Glomerular visceral epithelial cell (primary cell): Measurements from ENCODE around the gene ECEL1.

Source experiments
- DNase-seq: peaks from one replicate; pipeline ENCODE4 v3.0.0-alpha.2; 2016; ENCODE audit errors: extremely low spot score

Gene ECEL1

DNA sequence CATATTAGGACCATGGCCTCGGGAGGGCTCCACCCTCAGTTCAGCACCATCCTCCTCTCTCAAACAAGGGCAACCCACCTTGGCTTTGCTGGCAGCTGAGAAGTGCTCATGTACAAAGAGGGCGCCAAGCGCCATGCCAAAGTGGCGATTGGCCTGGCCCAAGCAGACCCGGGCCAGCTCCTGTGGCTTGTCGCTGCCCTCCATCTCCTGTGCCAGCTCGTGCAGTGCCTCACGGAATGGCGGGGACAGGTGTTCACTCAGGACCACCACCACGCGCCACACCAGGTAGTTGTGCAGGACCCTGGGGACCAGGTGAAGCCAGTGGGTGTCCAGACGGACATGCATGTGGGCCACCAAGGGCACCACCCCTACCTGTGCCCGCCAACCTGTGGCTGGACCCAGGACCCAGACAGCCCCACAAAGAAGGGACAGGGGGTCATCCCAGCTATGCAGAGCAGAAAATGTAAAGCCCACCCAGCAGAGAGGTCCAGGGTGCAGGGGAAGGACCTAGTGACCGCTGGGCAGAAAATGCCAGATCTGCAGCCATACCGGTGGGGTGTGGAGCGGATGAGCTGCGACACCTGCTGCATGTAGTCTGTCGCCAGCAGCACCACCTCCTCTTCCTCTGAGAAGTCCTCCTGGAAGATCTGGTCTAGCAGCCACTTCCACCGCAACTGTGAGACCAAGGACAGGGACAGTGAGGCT lies 3.6 kb downstream of the ECEL1 start:
- no peak for DNase-seq

DNA sequence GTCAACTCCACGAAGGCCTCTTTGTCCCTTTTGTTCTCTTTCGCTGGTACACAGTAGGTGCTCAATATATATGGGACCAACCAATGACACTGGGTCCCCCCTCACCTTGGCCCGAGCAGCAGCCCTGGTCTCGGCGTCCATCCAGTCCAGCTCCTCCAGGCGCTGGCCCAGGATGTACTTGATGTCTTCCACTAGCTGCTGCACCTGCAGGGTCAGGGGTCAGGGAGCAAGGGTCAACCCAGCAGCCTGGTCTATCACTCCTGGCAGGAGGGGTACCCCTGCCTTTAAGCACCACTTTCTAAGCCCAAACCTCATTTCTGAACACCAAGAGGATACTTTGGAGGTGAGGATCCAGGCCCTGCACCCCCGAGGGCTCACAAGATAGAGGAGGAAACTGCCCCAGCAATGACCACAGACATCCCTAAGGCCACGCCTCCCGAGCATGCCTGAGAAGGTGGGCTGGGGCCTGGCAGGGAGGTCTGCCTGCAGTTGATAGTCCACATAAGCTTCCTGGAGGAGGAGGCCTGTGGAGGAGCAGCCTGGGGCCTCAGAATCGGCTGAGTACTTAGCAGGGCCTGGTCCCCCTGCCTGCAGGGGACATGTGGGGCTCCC lies 4.2 kb downstream of the ECEL1 start:
- no peak for DNase-seq

GRCh38 chr2:232482301-232483238 lies 5.1 kb downstream of the ECEL1 start:
- no peak for DNase-seq

DNA sequence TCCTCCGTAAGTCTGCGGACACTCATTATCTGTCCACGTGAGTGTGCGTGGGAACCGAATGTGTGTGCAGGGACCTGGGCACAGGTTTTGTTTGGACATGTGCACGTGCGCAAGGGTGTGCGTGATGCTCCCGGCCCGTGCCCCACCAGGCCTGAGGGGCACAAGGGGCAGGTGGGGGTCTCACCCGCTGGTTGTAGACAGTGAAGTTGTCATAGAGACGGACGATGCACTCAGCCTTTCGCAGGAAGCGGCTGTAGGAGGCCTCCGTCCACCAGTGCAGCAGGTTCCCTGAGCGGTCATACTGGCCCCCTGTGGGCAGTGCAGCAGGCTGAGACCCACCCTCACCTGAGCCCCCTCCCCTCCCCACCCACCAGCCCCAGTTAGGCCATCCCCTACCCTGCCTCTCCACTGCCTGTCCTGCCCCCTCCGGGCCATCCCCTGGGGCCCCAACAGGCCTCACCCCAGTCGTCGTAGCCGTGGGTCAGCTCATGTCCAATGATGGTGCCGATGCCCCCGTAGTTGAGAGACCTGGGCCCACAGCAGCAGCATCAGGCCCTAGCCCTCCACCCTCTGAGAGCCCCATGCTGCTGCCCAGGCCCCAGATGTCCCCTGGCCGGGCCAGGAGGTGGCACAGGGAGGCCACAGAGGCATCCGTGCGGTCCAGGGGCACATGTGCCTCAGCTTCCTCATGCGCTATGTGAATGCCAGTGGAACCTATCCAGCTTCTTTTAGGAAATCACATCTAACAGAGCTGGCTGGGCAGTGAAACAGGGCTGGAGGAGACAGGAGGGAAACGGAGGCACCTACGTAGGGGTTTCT lies 6.1 kb downstream of the ECEL1 start:
- no peak for DNase-seq

DNA sequence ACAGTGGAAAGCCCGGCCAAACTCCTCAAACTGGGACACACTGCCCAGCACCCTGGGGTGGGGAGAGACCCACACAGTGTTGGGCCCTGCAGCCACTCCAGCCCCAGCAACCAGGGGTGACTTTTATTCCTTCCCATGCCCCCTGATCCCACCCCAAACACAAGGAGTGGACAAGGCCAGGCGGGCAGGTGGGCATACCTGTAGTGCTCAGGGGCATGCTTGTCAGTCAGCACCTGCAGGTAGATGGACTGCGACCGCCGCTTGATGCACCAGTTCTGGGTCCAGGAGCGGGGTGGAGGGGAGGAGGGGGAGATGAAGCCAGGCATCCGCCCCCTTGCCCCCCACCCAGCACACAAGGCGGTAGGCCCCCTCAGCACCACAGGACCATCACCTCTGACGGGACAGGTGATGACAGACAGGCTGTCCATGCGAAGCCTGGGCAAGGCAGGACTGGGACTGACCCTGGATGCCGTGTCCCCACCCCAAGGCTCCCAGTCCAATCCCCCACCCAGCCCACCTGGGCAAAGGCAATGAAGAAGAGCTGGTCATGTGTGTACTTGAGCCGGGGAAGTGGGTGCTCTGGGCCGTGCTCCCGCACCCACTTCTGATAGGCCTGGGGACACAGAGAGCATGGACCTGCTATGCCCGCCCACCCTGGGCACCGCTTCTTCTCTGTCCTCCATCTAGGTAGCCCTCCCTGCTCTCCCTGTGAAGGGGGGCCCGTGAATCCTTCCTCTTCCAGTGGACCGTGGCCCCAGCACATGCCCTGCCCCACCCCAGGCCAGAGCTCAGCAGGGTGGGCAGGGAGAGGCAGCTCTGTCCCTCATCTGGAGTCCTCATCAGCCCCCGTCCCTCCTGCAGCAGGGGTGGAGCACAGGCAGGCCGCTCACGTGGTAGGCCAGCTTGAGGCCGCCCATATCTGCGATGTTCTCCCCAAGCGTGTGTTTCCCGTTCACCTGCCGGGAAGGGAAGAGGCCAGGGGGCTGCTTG lies 7.1 kb downstream of the ECEL1 start:
- no peak for DNase-seq

GRCh38 chr2:232479341-232480200 lies 8.1 kb downstream of the ECEL1 start:
- DNase-seq = no peak

- no peak for DNase-seq
These were observed 8.9 kb downstream of the ECEL1 start for GRCh38 chr2:232478571-232479340.

GRCh38 chr2:232477751-232478510 lies 9.7 kb downstream of the ECEL1 start:
- DNase-seq = no peak

GRCh38 chr2:232476791-232477190 lies 10.8 kb downstream of the ECEL1 start:
- no peak for DNase-seq

- no peak for DNase-seq
These were observed 11.6 kb downstream of the ECEL1 start for GRCh38 chr2:232476045-232476444.

DNA sequence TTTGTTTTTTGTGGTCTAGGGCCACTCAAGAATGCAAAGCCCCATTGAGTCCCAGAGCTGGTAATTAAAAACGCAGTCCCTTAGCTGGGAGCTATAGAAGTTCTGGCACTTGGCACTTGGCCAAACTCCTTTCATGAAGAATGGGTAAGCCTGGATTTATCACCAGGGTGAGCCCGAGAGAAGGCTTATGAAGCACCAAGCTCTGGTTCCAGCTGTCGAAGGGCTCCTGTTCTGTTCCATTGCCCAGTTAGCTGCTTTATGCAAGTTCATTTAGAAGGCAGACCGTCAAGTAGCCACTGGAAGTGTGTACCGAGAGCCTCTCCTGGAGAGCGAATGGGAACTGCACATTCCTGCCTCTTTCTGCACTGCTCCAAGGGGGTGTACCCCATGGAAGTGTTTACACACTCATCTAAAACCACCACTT lies 14.2 kb downstream of the ECEL1 start:
- DNase-seq = peak; percentile 9

- DNase-seq = no peak
These were observed 21.4 kb downstream of the ECEL1 start for GRCh38 chr2:232466221-232466620.

DNA sequence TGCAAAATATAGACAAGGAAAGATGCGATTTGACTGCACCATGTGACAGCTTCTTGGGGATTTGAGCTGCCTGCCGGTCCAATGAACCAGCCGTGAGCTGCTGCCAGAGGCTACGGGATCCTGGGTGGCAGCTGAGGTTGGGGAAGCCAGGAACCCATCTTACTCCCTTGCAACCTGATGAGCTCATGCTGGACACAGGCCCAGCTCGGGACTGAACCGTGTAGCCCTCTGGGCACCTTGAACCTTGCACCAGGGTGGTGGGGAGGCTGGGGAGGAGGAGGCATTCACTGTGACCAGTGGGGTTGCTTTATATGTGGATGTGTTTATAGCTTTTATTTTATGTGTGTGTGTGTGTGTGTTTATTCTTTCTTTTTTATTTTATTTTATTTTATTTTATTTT lies 22.6 kb downstream of the ECEL1 start:
- DNase-seq = no peak

- DNase-seq = no peak
These were observed 23.1 kb downstream of the ECEL1 start for GRCh38 chr2:232464544-232464885.

GRCh38 chr2:232463701-232464543 lies 23.7 kb downstream of the ECEL1 start:
- DNase-seq = no peak

- DNase-seq = no peak
These were observed 27.5 kb downstream of the ECEL1 start for GRCh38 chr2:232460171-232460570.

DNA sequence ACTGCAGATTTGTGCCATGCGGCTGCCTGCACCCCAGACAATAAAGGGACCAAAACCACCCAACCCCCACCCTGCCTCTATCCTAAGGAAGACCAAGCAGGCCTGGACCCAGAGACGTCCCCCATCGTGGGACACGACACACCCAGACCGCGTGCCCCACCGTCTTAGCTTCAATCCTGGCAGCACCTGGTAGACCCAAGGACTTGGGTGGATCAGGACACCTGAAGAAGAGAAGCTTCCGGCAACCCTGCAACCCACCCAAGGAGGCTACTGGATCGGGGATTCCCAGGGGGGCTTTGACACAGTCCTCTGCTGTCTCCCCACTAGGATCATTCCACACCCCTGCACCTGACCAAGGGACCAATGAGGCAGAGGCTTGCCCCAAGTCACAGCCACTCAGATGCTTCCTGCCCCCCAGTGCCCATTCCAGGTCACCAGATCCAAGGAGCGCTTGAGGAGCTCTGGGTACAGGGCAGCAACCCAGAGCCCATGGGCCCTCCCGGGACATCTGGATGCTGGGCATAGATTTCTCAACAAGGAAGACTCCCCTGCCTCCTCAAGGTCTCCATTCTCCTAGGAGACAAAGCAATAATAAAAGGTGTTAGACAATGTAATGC lies 28.1 kb downstream of the ECEL1 start:
- no peak for DNase-seq
